K562 (cell line): ENCODE results near the gene C16orf95. TPM values are rescaled to one million over a fixed set of nuclear protein-coding genes. Genes with fewer than 3 reads are reported as not detected.

Experiments
- CXXC5 ChIP-seq: fragments of 250-450 bp; sonication (Bioruptor Pico); IDR thresholded peaks from 2 replicates; pipeline ENCODE4 v1.8.0; 2022; ENCODE audit warnings: inconsistent platforms, mild to moderate bottlenecking, moderate library complexity
- EP400 ChIP-seq: fragments of 450-650 bp; IDR thresholded peaks from 2 replicates; pipeline ENCODE4 v1.6.1; 2017; ENCODE audit warnings: antibody characterized with exemption, mild to moderate bottlenecking, moderate library complexity
- JUND ChIP-seq, 2 experiments: IDR thresholded peaks; 2 replicates in 1 of 2; 3 replicates in 1 of 2; pipeline ENCODE4 v1.6.1; 2011; ENCODE audit warnings: borderline replicate concordance in 2 of 2, low read depth in 2 of 2, low read length in 2 of 2, improper control_type of control experiment in 1 of 2, missing biosample characterization in 1 of 2, missing genetic modification characterization in 1 of 2, missing genetic modification reagents in 1 of 2
- MAZ ChIP-seq, 2 experiments: fragments of 450-650 bp in 1 of 2; sonication (generic) in 1 of 2; formaldehyde crosslinking; IDR thresholded peaks in 1 of 2; conservative IDR thresholded peaks in 1 of 2; 2 replicates each; pipeline versions ENCODE4 v1.4.0 to v1.5.0; 2020; ENCODE audit warnings: mild to moderate bottlenecking in 1 of 2, missing genetic modification reagents in 1 of 2
- OTX1 ChIP-seq: fragments of 450-650 bp; formaldehyde crosslinking; IDR thresholded peaks from 2 replicates; pipeline ENCODE4 v1.4.0; 2022; ENCODE audit warnings: mild to moderate bottlenecking
- POLR2AphosphoS5 ChIP-seq: IDR thresholded peaks from 2 replicates; pipeline ENCODE4 v1.6.1; 2011; ENCODE audit warnings: mild to moderate bottlenecking, low read depth, low read length, moderate library complexity; ENCODE audit not compliant: control insufficient read depth, insufficient read depth
- RBFOX2 ChIP-seq: fragments of 200-400 bp; formaldehyde crosslinking; IDR thresholded peaks from 2 replicates; pipeline ENCODE4 v1.6.1; 2017; ENCODE audit warnings: low read depth, mild to moderate bottlenecking, low read length, moderate library complexity
- RBM15 ChIP-seq: fragments of 200-400 bp; formaldehyde crosslinking; IDR thresholded peaks from 2 replicates; pipeline ENCODE4 v1.6.1; 2018; ENCODE audit warnings: mild to moderate bottlenecking, low read length, moderate library complexity; ENCODE audit not compliant: insufficient read depth
- TEAD4 ChIP-seq, 2 experiments: sonication (generic) in 1 of 2; formaldehyde crosslinking in 1 of 2; IDR thresholded peaks; 2 replicates each; pipeline versions ENCODE4 v1.6.1 to v1.8.0; 2012 to 2022; ENCODE audit warnings: borderline replicate concordance in 1 of 2, inconsistent platforms in 1 of 2, low read length in 1 of 2, mild to moderate bottlenecking in 1 of 2, missing genetic modification reagents in 1 of 2
- ZBTB7A ChIP-seq: IDR thresholded peaks from 2 replicates; pipeline ENCODE4 v1.6.1; 2011; ENCODE audit warnings: low read depth, mild to moderate bottlenecking, low read length, moderate library complexity, borderline replicate concordance; ENCODE audit not compliant: control insufficient read depth
- ZNF668 ChIP-seq: fragments of 250-450 bp; sonication (Bioruptor Pico); IDR thresholded peaks from 2 replicates; pipeline ENCODE4 v1.8.0; 2022; ENCODE audit warnings: mild to moderate bottlenecking, inconsistent platforms
- ZNF695 ChIP-seq: fragments of 450-650 bp; formaldehyde crosslinking; IDR thresholded peaks from 2 replicates; pipeline ENCODE4 v1.4.0; 2020; ENCODE audit warnings: mild to moderate bottlenecking, moderate library complexity
- polyA plus RNA-seq, 8 experiments: library from polyadenylated mRNA; depleted of rRNA in 4 of 8; stranded (reverse) in 5 of 8; unstranded in 3 of 8; fragments of >200 nt; fragmentation: Nextera tagmentation in 2 of 8; fragmentation: Illumina TruSeq in 1 of 8; extraction: Ambion mirVana in 2 of 8; extraction: Trizol in 1 of 8; gene quantifications; 2 replicates each; pipeline versions ENCODE4 v1.2.1 to v1.2.3, GENCODE V29; 2011 to 2014; ENCODE audit warnings: inconsistent platforms in 1 of 8, missing spikeins in 1 of 8
- total RNA-seq, 7 experiments: library from RNA; depleted of rRNA in 6 of 7; stranded (reverse); fragments of >200 nt in 6 of 7; fragmentation: Illumina TruSeq in 2 of 7; extraction: Trizol in 2 of 7; gene quantifications; 2 replicates each; pipeline versions ENCODE4 v1.2.1 to v1.2.3, GENCODE V29; 2011 to 2021; ENCODE audit warnings: low replicate concordance in 1 of 7
- TF ChIP-seq, protein P1 (sequence below), 2 experiments: fragments of 250-450 bp in 1 of 2; fragments of 450-650 bp in 1 of 2; sonication (Bioruptor Pico) in 1 of 2; IDR thresholded peaks; 2 replicates each; pipeline versions ENCODE4 v1.6.1 to v1.8.0; 2016 to 2021; ENCODE audit warnings: mild to moderate bottlenecking in 2 of 2, moderate library complexity in 2 of 2, missing compliant biosample characterization in 1 of 2, missing genetic modification characterization in 1 of 2
- TF ChIP-seq, protein P2 (sequence below): fragments of 200-600 bp; sonication (generic); IDR thresholded peaks from one replicate; pipeline ENCODE4 v1.6.1; 2012; ENCODE audit warnings: mild to moderate bottlenecking, low read depth, low read length, inconsistent platforms

The C16orf95 gene
- total and polyA plus RNA-seq, 9 of the 15 experiments (the other 6 are each of a cell fraction or from before 2014, with no cell fraction given): 6.5 to 20.5 (median 9.4) TPM

DNA sequence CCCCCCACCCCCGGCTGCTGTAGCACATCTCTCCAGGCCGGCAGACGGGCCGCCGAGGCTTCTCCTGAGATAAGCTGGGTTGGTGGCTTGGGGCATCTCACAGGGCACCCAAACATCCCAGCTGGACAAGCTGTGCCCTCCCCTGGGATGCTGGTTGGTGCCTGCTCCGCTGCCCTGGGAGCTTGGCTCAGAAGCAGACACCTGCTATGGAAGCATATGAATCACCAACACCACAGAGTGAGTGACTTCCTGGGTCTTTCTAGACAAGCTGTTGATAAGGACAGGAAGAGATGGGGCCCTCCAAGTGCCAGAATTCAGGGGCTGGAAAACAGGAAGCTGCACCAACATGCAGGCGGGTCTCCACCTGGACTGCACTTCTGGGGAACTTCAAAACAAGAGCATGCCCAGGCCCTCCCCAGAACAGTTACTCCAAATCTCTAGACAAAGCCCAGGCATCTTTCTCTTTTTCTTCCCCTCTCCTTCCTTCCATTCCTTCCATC, 13.7 kb downstream of the C16orf95 start (continued):
- TF ChIP-seq MAZ (CRISPR knock-in tag; conservative IDR thresholded peaks at IDR 0.05 in 1 of 2, IDR thresholded peaks at IDR 0.05 in 1 of 2): peak in 1 of 2 experiments; percentile 33; a peak in 2 of 4 replicates
- TF ChIP-seq OTX1 (CRISPR knock-in tag): no peak
- peak; percentile 54 for TF ChIP-seq RBFOX2
- TF ChIP-seq ZNF695: no peak
- peak; percentile 84 for TF ChIP-seq JUND (IDR thresholded peaks at IDR 0.05; ENCODE audit: borderline replicate concordance, low read depth, low read length)
- peak; percentile 80; the same call in 1 of the 3 replicates for TF ChIP-seq JUND (tag; IDR thresholded peaks at IDR 0.05; ENCODE audit: borderline replicate concordance, low read depth, low read length)
- TF ChIP-seq ZBTB7A: peak; percentile 60; the same call in 1 of the 2 replicates
- TF ChIP-seq CXXC5 (CRISPR knock-in tag): peak; percentile 49; the same call in 1 of the 2 replicates
- peak; percentile 40 for TF ChIP-seq EP400
- no peak for TF ChIP-seq RBM15
- TF ChIP-seq, protein P1, sequence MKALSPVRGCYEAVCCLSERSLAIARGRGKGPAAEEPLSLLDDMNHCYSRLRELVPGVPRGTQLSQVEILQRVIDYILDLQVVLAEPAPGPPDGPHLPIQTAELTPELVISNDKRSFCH (CRISPR knock-in tag; IDR thresholded peaks at IDR 0.05): no peak
- TF ChIP-seq, protein P1 (tag; IDR thresholded peaks at IDR 0.05): 0 out of 2 replicates have a peak, but pooled peaks have one; percentile 47
- TF ChIP-seq ZNF668 (CRISPR knock-in tag): no peak
- TF ChIP-seq, protein P2, sequence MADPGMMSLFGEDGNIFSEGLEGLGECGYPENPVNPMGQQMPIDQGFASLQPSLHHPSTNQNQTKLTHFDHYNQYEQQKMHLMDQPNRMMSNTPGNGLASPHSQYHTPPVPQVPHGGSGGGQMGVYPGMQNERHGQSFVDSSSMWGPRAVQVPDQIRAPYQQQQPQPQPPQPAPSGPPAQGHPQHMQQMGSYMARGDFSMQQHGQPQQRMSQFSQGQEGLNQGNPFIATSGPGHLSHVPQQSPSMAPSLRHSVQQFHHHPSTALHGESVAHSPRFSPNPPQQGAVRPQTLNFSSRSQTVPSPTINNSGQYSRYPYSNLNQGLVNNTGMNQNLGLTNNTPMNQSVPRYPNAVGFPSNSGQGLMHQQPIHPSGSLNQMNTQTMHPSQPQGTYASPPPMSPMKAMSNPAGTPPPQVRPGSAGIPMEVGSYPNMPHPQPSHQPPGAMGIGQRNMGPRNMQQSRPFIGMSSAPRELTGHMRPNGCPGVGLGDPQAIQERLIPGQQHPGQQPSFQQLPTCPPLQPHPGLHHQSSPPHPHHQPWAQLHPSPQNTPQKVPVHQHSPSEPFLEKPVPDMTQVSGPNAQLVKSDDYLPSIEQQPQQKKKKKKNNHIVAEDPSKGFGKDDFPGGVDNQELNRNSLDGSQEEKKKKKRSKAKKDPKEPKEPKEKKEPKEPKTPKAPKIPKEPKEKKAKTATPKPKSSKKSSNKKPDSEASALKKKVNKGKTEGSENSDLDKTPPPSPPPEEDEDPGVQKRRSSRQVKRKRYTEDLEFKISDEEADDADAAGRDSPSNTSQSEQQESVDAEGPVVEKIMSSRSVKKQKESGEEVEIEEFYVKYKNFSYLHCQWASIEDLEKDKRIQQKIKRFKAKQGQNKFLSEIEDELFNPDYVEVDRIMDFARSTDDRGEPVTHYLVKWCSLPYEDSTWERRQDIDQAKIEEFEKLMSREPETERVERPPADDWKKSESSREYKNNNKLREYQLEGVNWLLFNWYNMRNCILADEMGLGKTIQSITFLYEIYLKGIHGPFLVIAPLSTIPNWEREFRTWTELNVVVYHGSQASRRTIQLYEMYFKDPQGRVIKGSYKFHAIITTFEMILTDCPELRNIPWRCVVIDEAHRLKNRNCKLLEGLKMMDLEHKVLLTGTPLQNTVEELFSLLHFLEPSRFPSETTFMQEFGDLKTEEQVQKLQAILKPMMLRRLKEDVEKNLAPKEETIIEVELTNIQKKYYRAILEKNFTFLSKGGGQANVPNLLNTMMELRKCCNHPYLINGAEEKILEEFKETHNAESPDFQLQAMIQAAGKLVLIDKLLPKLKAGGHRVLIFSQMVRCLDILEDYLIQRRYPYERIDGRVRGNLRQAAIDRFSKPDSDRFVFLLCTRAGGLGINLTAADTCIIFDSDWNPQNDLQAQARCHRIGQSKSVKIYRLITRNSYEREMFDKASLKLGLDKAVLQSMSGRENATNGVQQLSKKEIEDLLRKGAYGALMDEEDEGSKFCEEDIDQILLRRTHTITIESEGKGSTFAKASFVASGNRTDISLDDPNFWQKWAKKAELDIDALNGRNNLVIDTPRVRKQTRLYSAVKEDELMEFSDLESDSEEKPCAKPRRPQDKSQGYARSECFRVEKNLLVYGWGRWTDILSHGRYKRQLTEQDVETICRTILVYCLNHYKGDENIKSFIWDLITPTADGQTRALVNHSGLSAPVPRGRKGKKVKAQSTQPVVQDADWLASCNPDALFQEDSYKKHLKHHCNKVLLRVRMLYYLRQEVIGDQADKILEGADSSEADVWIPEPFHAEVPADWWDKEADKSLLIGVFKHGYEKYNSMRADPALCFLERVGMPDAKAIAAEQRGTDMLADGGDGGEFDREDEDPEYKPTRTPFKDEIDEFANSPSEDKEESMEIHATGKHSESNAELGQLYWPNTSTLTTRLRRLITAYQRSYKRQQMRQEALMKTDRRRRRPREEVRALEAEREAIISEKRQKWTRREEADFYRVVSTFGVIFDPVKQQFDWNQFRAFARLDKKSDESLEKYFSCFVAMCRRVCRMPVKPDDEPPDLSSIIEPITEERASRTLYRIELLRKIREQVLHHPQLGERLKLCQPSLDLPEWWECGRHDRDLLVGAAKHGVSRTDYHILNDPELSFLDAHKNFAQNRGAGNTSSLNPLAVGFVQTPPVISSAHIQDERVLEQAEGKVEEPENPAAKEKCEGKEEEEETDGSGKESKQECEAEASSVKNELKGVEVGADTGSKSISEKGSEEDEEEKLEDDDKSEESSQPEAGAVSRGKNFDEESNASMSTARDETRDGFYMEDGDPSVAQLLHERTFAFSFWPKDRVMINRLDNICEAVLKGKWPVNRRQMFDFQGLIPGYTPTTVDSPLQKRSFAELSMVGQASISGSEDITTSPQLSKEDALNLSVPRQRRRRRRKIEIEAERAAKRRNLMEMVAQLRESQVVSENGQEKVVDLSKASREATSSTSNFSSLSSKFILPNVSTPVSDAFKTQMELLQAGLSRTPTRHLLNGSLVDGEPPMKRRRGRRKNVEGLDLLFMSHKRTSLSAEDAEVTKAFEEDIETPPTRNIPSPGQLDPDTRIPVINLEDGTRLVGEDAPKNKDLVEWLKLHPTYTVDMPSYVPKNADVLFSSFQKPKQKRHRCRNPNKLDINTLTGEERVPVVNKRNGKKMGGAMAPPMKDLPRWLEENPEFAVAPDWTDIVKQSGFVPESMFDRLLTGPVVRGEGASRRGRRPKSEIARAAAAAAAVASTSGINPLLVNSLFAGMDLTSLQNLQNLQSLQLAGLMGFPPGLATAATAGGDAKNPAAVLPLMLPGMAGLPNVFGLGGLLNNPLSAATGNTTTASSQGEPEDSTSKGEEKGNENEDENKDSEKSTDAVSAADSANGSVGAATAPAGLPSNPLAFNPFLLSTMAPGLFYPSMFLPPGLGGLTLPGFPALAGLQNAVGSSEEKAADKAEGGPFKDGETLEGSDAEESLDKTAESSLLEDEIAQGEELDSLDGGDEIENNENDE: no peak
- TF ChIP-seq POLR2AphosphoS5: peak; percentile 27; the same call in 1 of the 2 replicates
- TF ChIP-seq TEAD4 (IDR thresholded peaks at IDR 0.05; ENCODE audit: low read length): peak; percentile 27; the same call in 1 of the 2 replicates
- no peak for TF ChIP-seq TEAD4 (CRISPR knock-in tag; IDR thresholded peaks at IDR 0.05; ENCODE audit: borderline replicate concordance)
